Measurements from ENCODE around the gene RBMS3.
"Not testable (repeated sequence)": the region's sequence is repeated elsewhere in the genome, so short reads cannot be mapped to it uniquely, and the experiment has no call there.

Gene RBMS3

GRCh38 chr3:30012941-30013543 is 732.2 kb downstream of the RBMS3 start:
- DNase-seq (ENCODE audit: low read depth, low spot score) = peak; percentile 2

- no peak for DNase-seq (ENCODE audit: low read depth, low spot score)
Observed at GRCh38 chr3:30017901-30018300, 737.0 kb downstream of the RBMS3 start.

DNA sequence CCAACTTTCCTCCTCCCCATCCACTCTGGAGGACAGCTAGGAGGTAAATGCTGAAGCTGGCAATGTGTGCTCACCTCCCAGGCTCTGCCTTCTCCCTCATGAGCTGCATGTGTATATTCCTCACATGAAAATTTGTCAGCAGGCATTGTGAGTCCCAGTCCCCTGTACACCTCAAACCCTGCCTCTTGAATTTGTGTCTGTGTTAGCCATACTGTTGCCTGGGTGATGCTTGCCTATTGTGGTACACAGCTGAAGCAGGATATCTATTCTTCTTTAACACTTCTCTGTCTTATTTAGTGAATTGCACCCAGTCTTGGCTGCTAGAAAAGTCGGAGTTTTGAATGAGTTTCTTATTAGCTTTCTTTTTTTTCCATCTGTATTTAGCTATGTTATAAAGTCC is 739.5 kb downstream of the RBMS3 start:
- no peak for DNase-seq (ENCODE audit: low read depth, low spot score)

DNA sequence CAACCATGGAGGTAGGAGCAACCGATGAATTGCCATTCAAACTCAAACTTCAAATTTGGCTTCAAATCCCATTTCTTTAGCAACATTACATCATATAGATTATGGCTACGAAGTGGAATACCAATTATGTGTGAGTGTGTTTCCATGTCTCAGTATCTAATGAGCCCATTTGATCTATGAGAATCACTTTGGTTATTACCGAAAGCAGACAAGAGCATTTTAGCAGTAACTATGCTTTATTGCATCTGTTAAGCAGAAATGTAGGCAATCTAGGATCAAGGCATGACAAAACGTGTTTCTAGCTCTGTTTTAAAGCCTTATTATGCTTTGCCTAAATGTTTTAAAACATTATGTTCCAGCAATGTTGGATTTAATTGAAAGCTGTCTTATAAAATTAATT is 743.6 kb downstream of the RBMS3 start:
- DNase-seq (ENCODE audit: low read depth, low spot score) = no peak

- DNase-seq (ENCODE audit: low read depth, low spot score) = no peak
Observed at GRCh38 chr3:30026851-30027250, 746.0 kb downstream of the RBMS3 start.

- DNase-seq (ENCODE audit: low read depth, low spot score) = no peak
Observed at GRCh38 chr3:30034246-30034991, 753.5 kb downstream of the RBMS3 start.

DNA sequence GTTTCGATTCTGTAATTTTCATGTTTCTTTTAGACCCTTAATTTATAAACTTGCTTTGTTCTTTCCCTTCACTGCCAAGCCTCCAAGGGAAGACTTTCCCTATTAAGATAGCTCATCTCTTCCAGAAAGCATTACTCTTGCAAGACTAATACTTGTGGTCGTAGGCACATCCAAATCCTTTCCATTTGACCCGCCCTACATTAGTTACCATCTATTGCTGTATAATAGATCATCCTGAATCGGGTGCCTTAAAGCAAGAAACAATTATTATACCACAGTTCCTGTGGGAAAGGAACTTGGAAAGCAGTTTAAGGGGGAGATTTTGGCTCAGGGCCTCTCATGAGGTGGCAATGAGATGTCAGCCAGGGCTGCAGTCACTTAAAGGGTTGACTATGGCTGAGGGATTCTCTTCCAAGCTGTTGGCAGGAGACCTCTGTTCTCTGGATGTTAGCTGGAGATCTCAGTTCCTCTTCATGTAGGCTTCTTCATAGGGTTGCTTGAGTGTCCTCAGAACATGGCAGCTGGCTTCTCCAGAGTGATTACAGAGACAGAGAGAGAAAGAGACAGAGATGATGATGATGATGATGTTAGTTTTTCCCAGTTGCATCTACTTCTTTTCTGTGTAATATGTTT is 755.2 kb downstream of the RBMS3 start:
- no peak for DNase-seq (ENCODE audit: low read depth, low spot score)

DNA sequence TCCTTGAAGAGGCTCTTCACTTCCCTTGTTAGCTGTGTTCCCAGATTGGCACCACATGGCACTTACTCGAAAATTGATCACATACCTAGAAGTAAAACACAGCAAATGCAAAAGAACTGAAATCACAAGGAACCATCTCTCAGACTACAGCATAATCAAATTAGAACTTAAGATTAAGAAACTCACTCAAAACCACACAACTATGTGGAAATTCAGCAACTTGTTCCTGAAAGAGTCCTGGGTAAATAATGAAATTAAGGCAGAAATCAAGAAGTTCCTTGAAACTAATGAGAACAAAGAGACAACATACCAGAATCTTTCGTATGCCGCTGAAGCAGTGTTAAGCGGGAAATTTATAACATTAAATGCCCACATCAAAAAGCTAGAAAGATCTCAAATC is 759.3 kb downstream of the RBMS3 start:
- DNase-seq (ENCODE audit: low read depth, low spot score) = no peak

- DNase-seq (ENCODE audit: low read depth, low spot score) = not testable (repeated sequence)
Observed at GRCh38 chr3:30041481-30041880, 760.6 kb downstream of the RBMS3 start.

DNA sequence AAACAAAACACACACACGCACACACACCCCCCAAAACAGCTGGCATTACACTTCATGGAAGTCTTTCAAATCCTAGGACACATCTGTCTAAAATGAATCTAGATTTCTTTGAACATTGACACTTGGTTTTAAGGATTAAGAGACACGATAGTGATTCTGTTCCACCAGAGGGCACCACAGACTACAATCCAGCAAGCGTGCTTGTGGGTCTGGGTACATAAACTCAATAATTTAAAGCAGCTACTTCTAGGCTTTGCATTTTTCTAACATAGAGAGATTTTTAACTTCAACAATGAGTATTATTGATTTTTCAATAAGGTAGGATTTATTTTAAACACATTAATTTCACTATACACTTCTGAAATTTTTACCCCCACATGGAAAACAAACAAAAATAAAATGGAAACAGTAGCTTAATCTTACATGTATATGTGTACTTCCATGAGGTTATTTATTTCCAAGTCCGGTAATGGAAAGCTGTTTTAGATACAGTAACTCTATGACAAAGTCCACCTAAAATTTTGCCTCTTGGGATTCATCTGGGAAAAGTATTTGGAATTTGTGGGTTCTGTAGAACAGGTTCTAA is 761.5 kb downstream of the RBMS3 start:
- peak; percentile 23 for DNase-seq (ENCODE audit: low read depth, low spot score)

- DNase-seq (ENCODE audit: low read depth, low spot score) = no peak
Observed at GRCh38 chr3:30042916-30043555, 762.2 kb downstream of the RBMS3 start.

GRCh38 chr3:30044515-30044914 is 763.6 kb downstream of the RBMS3 start:
- no peak for DNase-seq (ENCODE audit: low read depth, low spot score)

DNA sequence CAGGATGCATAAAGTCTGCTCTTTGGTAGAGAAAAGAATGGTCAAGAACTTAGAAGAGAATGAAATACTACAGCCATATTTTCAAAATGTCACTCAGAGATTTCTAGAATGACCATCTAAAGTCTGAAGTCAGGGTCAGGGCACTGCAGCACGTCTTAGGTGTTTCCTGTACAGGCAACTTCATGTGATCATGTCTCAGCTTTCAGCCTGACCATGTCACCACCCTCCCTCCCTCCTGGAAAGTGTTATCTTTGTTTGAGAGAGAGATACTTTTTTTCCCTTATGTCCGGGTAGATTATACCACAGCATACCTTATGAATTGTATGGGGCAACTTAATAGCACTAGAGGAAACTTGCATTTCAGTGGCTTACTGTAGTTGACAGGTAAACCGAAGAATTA is 767.6 kb downstream of the RBMS3 start:
- no peak for DNase-seq (ENCODE audit: low read depth, low spot score)

DNA sequence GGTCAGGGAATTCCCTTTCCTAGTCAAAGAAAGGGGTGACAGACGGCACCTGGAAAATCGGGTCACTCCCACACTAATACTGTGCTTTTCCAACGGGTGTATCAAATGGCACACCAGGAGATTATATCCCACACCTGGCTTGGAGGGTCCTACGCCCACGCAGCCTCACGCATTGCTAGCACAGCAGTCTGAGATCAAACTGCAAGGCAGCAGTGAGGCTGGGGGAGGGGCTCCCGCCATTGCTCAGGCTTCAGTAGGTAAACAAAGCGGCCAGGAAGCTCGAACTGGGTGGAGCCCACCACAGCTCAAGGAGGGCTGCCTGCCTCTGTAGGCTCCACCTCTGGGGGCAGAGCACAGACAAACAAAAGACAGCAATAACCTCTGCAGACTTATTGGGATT is 769.2 kb downstream of the RBMS3 start:
- DNase-seq (ENCODE audit: low read depth, low spot score) = not testable (repeated sequence)

DNA sequence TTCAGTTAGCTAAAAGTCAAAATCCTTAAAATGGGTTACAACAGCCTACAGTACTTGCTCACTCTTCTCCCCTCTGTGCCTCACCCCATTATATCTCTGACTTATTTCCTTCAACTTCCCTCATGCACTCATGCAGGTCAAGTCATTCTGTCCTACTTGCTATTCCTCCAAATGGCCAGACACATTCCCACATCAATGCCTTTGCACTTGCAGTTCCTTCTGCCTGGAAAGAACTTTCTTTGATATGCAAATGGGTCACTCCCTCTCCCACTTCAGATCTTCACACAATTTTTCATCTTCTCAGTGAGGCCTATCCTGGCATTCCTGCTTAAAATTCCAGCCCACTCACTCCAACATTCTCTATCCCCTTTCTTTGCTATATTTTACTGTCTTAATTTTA is 778.4 kb downstream of the RBMS3 start:
- DNase-seq (ENCODE audit: low read depth, low spot score) = no peak

All from activated CD4-positive, CD25-positive, alpha-beta regulatory T cell treated with anti-CD3 and anti-CD28 coated beads, Interleukin-2, amount 50 U/mL, for 16 hours (primary cell).